Gastroesophageal sphincter (tissue), 2 donors: ENCODE data around the gene TSPAN15.

Experiments used
- EP300 ChIP-seq: sonication (generic); formaldehyde crosslinking; IDR thresholded peaks from one replicate; pipeline ENCODE4 v1.6.1; 2017; ENCODE audit warnings: antibody characterized with exemption, mild to moderate bottlenecking
- POLR2A ChIP-seq, 2 donors: fragments of 450-650 bp; IDR thresholded peaks; one replicate each; pipeline ENCODE4 v1.6.1; 2017; ENCODE audit warnings: antibody characterized with exemption in 2 of 2, mild to moderate bottlenecking in 2 of 2, moderate library complexity in 1 of 2

GRCh38 chr10:69469976-69470375, 18.7 kb downstream of the TSPAN15 start:
- no peak for TF ChIP-seq POLR2A (IDR thresholded peaks at IDR 0.05)
- no peak for TF ChIP-seq EP300
